DOHH2 (cell line): Measurements from ENCODE around the gene FAM72C.
"Not testable (repeated sequence)": the region's sequence is repeated elsewhere in the genome, so short reads cannot be mapped to it uniquely, and the experiment has no call there.

ENCODE experiments used
- CTCF ChIP-seq: fragments of 200-600 bp; sonication (generic); IDR thresholded peaks from one replicate; pipeline ENCODE4 v1.5.1; 2014; ENCODE audit warnings: antibody characterized with exemption, mild to moderate bottlenecking, low read depth, low read length; ENCODE audit not compliant: poor library complexity, severe bottlenecking
- EZH2phosphoT487 ChIP-seq: fragments of 200-600 bp; sonication (generic); IDR thresholded peaks from 2 replicates; pipeline ENCODE4 v1.6.1; 2017; ENCODE audit warnings: borderline replicate concordance, mild to moderate bottlenecking, antibody characterized with exemption, low read length, moderate library complexity, mixed read lengths

GRCh38 chr1:143996020-143996419 lies 24.2 kb upstream of the FAM72C start:
- TF ChIP-seq CTCF, EZH2phosphoT487: not testable (repeated sequence)
